GM19467 (cell line): ENCODE data around the gene PLCB4.
"Not testable (repeated sequence)": the region's sequence is repeated elsewhere in the genome, so short reads cannot be mapped to it uniquely, and the experiment has no call there.

ENCODE experiments used
- ATAC-seq: cut with Tn5 transposase; IDR thresholded peaks from one replicate; pipeline ENCODE4 v1.9.1; 2021; ENCODE audit warnings: mild to moderate bottlenecking, moderate library complexity; ENCODE audit not compliant: unreplicated experiment

Gene PLCB4

DNA sequence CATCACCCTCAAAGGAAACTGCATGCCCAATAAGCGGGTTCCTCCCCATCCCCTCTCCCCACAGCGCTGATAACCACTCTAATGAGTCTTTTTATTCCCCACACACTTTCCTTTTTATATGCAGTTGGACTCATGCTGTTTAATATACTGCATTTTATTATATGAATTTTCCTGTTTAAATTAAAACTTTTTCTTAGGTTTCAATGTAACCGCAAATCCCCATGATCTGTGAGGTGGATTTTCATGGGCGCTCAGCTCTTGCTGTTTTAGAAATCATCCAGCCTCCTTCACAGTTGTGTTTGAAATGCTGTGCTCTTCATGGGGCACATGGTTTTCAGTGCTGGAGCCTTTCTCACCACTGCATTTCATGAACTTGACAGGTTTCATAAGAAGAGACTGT, 280.4 kb downstream of the PLCB4 start:
- no peak for ATAC-seq

- ATAC-seq = no peak
Observed at GRCh38 chr20:9352739-9353138, 283.9 kb downstream of the PLCB4 start.

DNA sequence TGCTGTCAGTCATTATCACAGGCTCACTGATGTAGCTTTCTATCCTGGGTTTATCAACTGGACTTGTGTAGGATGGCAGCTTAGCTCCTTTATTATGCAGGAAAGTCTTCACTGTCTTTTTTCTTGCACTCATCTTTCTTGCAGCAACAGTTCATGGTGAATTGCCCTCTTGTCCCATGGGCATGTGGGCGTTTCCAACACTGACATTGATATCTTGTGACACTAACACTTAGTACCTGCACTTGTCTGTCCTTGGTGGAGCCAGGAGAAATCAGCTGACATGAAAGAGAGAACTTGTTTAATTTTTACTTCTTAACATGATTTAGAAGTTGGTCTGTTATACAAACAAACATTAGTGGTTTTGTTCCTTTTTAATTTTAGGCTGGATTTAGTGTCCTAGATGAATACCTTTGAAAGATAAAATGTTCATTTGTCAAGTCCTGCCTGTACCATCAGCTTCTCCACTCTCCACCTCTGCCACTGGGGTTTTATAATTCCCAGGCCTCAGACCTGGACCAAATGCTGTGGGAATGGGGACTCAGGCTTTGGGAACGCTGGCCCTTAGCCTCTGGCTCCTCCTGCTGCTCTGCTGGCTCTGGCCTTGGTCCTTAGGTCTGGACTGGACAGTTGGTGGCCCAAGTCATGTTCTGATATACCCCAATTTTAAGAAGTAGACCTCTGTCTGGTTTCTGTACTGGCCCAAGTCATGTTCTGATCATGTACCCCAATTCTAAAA, 284.5 kb downstream of the PLCB4 start:
- no peak for ATAC-seq

- no peak for ATAC-seq
Observed at GRCh38 chr20:9353916-9354276, 285.0 kb downstream of the PLCB4 start.

DNA sequence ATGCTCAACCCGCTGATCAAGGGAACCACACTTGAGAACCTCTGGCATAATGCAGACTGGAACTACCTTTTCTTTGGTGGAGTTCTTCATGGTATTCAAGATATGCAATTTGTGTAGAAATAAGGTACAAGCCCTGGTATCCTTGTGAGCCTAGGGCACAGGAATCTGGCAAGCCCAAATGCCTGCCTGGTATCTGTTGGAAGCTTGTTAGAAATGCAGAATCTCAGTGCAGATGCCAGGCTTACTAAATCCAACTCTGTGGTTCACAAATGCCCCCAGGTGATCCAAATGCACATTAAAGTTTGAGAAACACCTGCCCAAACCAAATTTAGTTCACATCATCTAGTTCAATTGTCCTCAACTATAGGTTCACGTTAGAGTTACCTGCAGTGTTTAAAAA, 285.7 kb downstream of the PLCB4 start:
- no peak for ATAC-seq

GRCh38 chr20:9358001-9358400, 289.1 kb downstream of the PLCB4 start:
- no peak for ATAC-seq

GRCh38 chr20:9359561-9360308, 290.8 kb downstream of the PLCB4 start:
- no peak for ATAC-seq

DNA sequence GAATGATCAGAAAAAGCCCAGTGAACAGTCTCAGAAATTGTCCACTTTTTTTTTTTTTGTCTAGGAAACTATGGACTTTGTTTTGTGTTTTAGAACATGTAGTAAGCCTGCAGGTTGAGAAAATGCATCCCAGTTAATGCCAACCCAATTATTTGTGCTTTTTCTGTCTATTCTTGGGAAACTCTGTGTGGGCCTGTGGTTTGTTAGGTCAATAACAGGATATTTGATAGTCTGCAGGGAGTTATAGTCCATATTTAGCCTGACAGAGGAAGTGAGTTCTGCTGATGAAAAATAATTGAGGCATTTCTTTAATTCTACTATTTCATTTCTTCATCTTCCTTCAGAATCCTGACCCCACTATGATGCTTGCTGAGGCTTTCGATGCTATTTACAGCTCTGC, 291.5 kb downstream of the PLCB4 start:
- ATAC-seq = no peak

DNA sequence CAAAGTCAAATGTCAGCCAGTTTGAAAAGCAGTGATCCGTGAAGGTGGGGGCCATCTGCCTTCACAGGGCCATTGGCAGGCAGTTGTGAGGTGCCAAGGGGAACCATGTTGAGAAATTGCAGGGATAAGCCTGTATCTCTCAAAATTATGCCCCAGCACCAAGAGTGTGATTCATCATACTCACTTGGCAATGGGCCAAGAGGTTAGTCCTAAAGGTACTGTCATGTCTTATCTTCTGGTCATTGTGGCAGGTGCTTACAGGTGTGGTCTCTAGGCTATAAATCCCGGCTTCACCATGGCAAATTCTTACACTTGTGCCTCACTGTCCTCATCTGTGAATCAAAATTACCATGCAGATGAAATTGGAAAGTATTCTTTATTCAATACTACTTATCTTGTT, 294.8 kb downstream of the PLCB4 start:
- no peak for ATAC-seq

DNA sequence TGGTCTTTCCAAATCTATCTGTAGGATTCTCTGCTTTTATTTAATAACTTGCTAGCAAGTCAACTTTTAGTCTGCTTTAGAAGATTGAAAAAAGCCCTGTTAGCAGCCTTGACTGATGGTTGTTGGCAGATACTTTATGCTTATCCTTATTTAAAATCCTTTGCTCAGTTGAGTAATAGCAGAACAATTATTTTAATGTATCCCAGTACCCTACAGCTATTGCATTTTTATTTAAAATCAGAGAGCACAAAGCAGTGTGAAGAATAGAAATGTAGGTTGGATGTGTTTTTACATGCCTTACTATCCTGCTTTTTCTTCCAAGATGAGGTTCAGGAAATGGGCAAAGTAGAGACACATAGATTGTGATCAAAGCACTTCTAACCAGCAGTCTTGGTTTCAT, 298.4 kb downstream of the PLCB4 start:
- ATAC-seq = no peak

DNA sequence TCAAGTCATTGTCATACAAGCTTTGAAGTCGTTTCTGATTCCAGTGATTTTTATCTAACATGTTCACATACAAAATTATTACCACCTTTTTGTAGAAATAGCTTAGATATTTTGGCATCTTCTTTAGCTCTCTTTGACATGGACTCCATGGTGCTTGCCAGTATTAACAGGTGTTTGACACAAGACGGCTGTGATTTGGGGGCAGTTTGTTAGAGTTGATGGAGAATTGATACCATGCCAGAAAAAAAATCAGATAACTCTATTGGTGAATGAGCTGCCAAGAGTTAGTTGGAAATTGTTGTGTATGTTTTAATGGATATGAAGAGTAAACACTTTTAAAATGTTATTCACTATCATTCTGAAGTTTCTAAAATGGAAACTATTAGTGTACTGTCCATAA, 298.9 kb downstream of the PLCB4 start:
- no peak for ATAC-seq

- ATAC-seq = no peak
Observed at GRCh38 chr20:9368893-9369292, 300.0 kb downstream of the PLCB4 start.

- ATAC-seq = no peak
Observed at GRCh38 chr20:9369557-9369956, 300.7 kb downstream of the PLCB4 start.

DNA sequence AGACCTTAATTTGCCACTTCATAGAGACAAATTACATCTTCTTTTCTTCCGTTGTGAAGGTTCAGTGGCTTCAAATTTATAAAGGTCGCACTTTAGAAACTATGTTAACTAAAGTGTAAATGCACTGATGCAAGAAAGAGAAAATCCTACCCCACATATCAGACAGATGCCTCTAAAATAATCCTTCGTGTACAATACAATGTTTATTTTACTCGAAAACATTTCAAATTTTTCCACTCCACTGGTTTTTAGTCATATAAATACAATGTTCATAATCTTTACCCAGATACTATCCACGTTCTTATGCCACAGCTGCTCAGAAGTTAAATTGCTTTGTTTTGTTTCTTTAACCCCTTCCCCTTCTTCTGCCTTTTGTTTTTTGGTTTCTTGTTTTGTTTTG, 305.2 kb downstream of the PLCB4 start:
- no peak for ATAC-seq

DNA sequence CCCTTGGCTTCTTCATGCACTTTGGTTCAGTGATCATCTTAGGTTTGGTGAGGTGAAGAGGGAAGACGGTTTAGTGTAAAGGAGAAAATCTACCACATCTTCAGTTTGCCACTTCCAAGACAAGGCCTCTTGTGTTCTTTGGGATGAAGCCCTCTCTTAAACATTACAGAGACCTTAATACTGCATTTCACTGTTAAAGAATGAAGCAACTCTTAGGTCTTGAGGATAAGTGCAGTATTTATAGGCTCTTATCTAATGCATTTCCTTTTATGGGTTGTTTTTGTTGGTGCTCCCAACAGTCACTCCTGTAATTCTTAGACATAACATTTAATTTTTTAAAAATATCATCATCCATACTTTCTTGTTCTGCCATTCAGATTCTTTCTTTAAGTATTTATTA, 305.6 kb downstream of the PLCB4 start:
- no peak for ATAC-seq

GRCh38 chr20:9375221-9375681, 306.4 kb downstream of the PLCB4 start:
- ATAC-seq = no peak

DNA sequence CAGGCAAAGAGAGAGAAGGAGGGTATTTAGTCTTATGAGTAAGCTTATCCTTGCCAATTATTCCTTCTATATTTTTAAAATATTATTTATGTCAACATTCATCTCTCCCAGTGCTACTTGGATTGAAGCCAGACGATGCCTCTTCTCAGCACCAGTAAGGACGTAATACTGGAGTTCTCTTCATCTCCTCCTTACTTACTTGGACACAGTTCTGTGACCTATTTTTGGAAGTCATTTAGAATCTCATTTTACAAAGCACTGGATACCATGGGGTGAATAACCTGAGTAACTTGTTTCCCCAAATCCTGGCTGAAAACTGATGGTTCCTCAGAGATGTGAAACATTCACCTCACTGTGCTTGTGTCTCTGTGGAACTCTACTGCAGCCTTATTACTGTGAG, 308.1 kb downstream of the PLCB4 start:
- no peak for ATAC-seq

- ATAC-seq = not testable (repeated sequence)
Observed at GRCh38 chr20:9385345-9386310, 316.7 kb downstream of the PLCB4 start.

DNA sequence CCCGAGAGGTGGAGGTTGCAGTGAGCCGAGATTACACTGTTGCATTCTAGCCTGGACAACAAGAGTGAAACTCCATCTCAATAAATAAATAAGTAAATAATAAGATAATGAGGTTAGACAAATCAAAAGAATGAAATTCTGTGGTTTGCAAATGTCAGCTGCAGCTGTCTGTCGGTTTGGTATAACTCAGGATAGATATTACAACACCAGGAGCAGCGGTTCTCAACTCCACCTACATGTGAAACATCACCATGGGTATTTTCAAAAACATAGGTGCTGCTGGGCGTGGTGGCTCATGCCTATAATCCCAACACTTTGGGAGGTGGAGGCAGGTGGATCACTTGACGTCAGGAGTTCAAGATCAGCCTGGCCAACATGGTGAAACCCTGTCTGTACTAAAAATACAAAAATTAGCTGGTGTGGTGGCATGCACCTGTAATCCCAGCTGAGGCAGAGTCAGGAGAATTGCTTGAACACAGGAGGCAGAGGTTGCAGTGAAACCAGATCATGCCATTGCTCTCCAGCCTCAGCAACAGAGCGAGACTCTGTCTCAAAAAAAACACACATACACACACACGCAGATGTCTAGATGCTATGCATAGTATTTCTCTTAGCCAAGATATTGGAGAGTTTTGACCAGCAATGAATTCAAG, 319.4 kb downstream of the PLCB4 start:
- ATAC-seq = no peak

DNA sequence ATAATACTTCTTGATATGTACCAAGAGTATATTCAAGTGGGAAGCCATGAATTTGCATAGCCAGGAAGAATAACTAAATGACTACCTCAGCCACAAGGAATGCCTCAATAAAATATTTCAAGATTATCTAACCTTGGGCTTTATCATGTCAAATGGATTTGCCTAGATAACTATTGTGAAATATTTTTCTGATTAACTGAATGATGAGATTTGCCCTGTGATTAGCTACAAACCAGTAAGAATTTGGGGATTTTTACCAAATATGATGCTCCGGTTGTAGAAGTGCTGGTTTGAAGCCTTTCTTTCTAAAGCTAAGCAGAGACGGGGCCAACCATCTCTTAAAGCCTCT, 319.9 kb downstream of the PLCB4 start:
- ATAC-seq = no peak

DNA sequence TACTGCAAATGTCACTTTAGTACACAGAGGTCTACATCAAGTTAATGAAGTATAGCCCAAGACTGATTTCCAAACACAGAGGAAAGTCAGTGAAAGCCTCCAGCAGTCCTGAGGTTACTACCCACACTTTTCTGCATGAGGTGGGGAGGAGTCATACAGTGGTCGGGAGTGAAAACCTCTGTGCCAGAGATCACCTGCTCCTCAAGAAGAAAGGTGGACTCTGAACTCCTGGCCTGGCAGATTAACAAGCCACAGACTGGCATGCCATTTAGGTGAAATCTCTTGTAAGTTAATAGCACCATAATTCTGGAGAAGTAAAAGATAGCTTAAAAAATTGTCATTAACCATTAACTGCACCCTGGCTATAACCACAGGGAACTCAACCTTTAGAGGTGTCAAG, 320.5 kb downstream of the PLCB4 start:
- ATAC-seq = no peak
